CD1c-positive myeloid dendritic cell (primary cell): ENCODE measurements around the gene LGALS1.

Experiments
- DNase-seq: peaks from one replicate; pipeline ENCODE4 v3.0.0-alpha.2; 2016; ENCODE audit errors: extremely low spot score

The LGALS1 gene

GRCh38 chr22:37661160-37661924 is 14.1 kb upstream of the LGALS1 start:
- DNase-seq = peak; percentile 12

GRCh38 chr22:37662039-37662438 is 13.4 kb upstream of the LGALS1 start:
- DNase-seq = peak; percentile 70

- no peak for DNase-seq
These were observed 11.8 kb upstream of the LGALS1 start for GRCh38 chr22:37663521-37664140.

GRCh38 chr22:37664249-37665101 is 11.0 kb upstream of the LGALS1 start:
- DNase-seq = no peak

- DNase-seq = no peak
These were observed 9.9 kb upstream of the LGALS1 start for GRCh38 chr22:37665487-37665886.

- no peak for DNase-seq
These were observed 5.8 kb upstream of the LGALS1 start for GRCh38 chr22:37669586-37669985.

- DNase-seq = no peak
These were observed 3.1 kb upstream of the LGALS1 start for GRCh38 chr22:37672206-37672919.

GRCh38 chr22:37672920-37673455 is 2.4 kb upstream of the LGALS1 start:
- no peak for DNase-seq

- no peak for DNase-seq
These were observed 1.2 kb upstream of the LGALS1 start for GRCh38 chr22:37674248-37674647.

GRCh38 chr22:37675930-37676735 is 697 bp downstream of the LGALS1 start:
- DNase-seq = peak; percentile 36

GRCh38 chr22:37676736-37677492 is 1.5 kb downstream of the LGALS1 start:
- DNase-seq = peak; percentile 93

GRCh38 chr22:37677493-37677974 is 2.1 kb downstream of the LGALS1 start:
- DNase-seq = no peak

- no peak for DNase-seq
These were observed 2.9 kb downstream of the LGALS1 start for GRCh38 chr22:37678372-37678771.

GRCh38 chr22:37679670-37680069 is 4.2 kb downstream of the LGALS1 start:
- no peak for DNase-seq

GRCh38 chr22:37680191-37680851 is 4.9 kb downstream of the LGALS1 start:
- no peak for DNase-seq

- no peak for DNase-seq
These were observed 5.6 kb downstream of the LGALS1 start for GRCh38 chr22:37681001-37681424.

GRCh38 chr22:37681556-37682049 is 6.2 kb downstream of the LGALS1 start:
- DNase-seq = peak; percentile 80

GRCh38 chr22:37684803-37685615 is 9.6 kb downstream of the LGALS1 start:
- DNase-seq = no peak
